Activated CD8-positive, alpha-beta memory T cell treated with anti-CD3 and anti-CD28 coated beads, Interleukin-2, amount 50 U/mL, for 48 hours (primary cell): ENCODE results near the gene EID3.
"Not testable (repeated sequence)": the region's sequence is repeated elsewhere in the genome, so short reads cannot be mapped to it uniquely, and the experiment has no call there.

Source experiments
- DNase-seq: peaks from one replicate; pipeline ENCODE4 v3.0.0-alpha.2; 2020

The EID3 gene

GRCh38 chr12:104303538-104304151 is at the start of gene EID3:
Gene EID3 (plus strand): TSS chr12:104303739. CDS start chr12:104303935, 196 bp downstream.
- DNase-seq: peak; percentile 95

GRCh38 chr12:104257913-104258472 is 45.5 kb upstream of the EID3 start:
- no peak for DNase-seq

GRCh38 chr12:104258476-104259067 is 45.0 kb upstream of the EID3 start:
- DNase-seq: no peak

GRCh38 chr12:104263026-104263425 is 40.5 kb upstream of the EID3 start:
- DNase-seq: no peak

- no peak for DNase-seq
Observed at GRCh38 chr12:104263580-104264358, 39.8 kb upstream of the EID3 start.

- DNase-seq: not testable (repeated sequence)
Observed at GRCh38 chr12:104265436-104265835, 38.1 kb upstream of the EID3 start.

- no peak for DNase-seq
Observed at GRCh38 chr12:104272938-104273337, 30.6 kb upstream of the EID3 start.

- no peak for DNase-seq
Observed at GRCh38 chr12:104273503-104273902, 30.0 kb upstream of the EID3 start.

GRCh38 chr12:104274811-104275210 is 28.7 kb upstream of the EID3 start:
- DNase-seq: no peak

GRCh38 chr12:104275689-104276088 is 27.9 kb upstream of the EID3 start:
- no peak for DNase-seq

GRCh38 chr12:104276273-104277131 is 27.0 kb upstream of the EID3 start:
- no peak for DNase-seq

GRCh38 chr12:104279164-104279563 is 24.4 kb upstream of the EID3 start:
- no peak for DNase-seq

GRCh38 chr12:104280111-104280510 is 23.4 kb upstream of the EID3 start:
- DNase-seq: no peak

GRCh38 chr12:104280717-104281458 is 22.7 kb upstream of the EID3 start:
- no peak for DNase-seq

GRCh38 chr12:104281636-104282035 is 21.9 kb upstream of the EID3 start:
- DNase-seq: no peak

GRCh38 chr12:104282109-104282508 is 21.4 kb upstream of the EID3 start:
- DNase-seq: no peak

GRCh38 chr12:104285740-104286515 is 17.6 kb upstream of the EID3 start:
- no peak for DNase-seq

GRCh38 chr12:104286516-104287482 is 16.7 kb upstream of the EID3 start:
- peak; percentile 89 for DNase-seq

- peak; percentile 91 for DNase-seq
Observed at GRCh38 chr12:104288635-104289274, 14.8 kb upstream of the EID3 start.
